ENCODE data around the gene DOCK3.
"Not testable (repeated sequence)": the region's sequence is repeated elsewhere in the genome, so short reads cannot be mapped to it uniquely, and the experiment has no call there.

The DOCK3 gene

DNA sequence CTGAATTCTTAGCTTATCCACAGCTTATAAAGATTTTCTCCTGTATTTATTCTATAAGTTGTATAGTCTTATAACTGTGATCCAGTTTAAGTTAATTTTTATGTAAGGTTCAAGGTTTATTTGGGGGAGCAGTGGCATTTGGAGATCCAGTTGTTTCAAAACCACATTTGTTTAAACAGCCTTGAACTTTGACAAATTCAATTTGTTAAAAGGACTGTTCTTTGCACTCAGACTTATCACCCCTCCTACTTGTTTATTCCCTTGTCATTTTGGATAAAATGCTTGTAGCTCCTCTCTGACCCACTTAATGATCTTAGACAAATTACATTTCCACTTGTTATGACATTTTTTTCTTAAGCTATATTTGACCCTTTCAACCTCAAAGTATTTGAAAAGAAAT is 327.8 kb downstream of the DOCK3 start:
- DNase-seq, result no peak

DNA sequence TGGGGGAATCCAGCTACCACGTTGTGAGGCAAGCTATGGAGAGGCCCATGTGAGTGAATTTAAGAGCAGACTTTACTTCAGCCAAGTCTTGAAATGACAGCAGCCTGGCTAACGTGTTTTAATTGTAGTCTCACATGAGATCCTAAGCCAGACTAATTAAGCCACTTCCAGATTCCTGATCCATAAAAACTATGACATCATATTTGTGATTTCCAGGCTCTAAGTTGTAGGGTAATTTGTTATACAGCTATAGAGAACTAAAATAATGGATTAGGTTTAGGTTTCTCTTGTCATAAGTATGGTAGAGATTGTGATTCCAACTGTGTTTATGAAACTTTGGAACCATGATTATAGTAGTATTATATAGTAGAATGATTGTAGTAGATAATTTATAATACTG is 329.5 kb downstream of the DOCK3 start:
- no peak for DNase-seq

GRCh38 chr3:51024121-51024520 is 349.4 kb downstream of the DOCK3 start:
- no peak for DNase-seq

DNA sequence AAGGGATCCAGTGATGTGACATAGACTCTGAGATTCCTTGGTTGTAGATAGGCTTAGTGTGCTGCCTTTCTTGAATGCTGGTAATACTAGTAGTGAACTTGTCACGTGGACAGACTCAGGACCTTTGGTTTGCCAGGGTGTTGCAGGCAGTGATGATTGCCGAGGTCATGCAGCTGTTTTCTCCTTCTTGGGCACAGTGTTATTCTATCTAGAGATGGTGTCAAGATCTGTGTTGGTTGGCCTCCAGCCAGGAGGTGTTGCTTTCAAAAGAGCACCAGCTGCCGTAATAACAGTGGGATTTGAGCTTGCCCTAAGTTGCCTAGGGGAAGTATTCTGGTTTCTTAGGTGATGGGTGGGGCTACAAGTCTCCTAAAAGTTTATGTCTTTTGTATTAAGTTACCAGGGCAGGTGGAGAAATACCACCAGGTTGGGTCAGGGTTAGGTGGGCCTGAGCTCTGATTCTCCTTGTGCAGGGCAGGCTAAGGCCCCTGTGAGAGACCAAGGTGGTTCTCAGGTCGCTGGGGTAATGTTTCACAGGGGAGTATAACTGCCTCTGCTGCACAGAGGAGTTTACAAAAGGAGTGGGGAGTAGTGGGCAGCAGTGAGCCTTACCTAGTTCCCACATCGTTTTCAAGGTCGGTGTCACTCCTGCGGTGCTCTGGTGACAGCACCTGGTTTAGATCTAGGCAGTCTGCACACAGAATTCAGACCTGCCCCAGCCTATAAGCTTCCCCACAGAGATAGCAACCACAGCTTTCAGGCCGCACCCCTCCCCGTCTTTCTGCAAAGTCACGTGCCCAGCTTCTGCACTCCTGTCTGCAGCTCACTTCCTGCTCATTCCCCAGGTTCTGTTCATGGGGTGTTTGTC is 350.3 kb downstream of the DOCK3 start:
- DNase-seq, result no peak

DNA sequence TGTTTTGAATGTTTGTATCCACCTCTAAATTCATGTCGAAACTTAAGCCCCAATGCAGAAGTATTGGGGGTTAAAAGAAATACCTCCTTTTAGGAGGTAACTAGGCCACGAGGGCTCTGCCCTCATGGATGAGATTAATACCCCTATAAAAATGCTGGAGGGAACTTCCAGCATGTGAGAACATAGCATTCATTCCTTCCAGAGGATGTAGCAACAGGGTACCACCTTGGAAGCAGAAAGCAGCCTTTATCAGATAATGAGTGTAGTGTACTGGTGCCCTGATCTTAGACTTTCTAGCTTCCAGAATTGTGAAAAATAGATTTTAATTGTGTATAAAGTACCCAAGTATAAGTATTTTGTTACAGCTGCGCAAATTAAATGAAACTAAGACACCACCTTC is 356.9 kb downstream of the DOCK3 start:
- DNase-seq, result no peak

- DNase-seq, result no peak
These were observed 360.9 kb downstream of the DOCK3 start for GRCh38 chr3:51035630-51036029.

DNA sequence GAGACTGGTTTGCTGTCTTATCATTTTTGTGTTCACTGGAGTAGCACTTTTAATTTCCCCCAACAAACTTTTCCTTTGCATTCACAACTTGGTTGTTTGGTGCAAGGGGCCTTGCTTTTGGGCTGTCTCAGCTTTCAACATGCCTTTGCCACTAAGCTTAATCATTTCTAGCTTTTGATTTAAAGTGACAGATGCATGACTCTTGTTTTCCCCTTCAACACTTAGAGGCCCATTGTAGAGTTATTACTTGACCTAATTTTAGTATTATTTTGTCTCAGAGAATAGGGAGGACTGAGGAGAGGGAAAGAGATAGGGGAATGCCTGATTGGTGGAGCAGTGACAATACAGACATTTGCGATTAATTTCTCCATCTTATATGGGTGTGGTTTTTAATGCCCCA is 370.3 kb downstream of the DOCK3 start:
- DNase-seq, result no peak

DNA sequence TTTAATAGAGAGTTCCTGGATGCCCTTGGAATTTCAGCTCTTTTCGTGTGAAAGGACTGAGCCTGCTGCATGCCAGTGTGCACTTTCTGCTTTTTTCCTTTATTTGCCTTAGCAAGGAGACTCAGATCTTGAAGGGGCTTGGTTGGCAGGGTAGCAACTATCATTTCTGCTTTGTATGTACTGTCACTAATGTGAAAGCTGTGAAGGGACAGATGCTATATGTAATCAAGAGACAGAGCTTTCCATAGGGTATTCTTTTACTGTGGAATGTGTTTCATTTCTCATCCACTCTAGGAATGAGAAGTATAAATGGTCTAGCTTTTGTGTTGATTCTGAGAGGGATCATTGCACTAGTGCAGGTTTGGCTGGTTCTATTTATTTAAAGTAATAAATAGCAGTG is 377.8 kb downstream of the DOCK3 start:
- DNase-seq, result no peak

DNA sequence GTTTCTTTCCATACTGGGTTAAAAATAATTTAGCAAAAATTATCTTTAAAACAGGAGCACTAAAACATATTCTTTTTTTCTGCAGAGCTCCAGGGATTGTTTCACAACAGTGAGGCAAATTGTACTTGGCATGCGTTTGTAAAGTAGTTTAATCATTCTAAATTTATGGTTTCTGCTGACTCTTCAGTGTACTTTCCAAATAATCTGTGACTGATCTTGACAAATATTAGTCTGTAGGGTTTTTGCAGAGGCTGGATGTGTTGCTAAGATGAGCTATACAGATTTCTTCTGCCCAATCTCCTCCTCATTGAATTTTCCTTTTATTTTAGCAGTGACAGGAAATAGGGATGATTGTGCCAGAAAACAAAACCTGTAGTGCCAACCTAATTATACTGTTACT is 382.4 kb downstream of the DOCK3 start:
- DNase-seq, result no peak

- DNase-seq, result no peak
These were observed 388.3 kb downstream of the DOCK3 start for GRCh38 chr3:51063053-51063452.

GRCh38 chr3:51075221-51075775 is 400.6 kb downstream of the DOCK3 start:
- no peak for DNase-seq

GRCh38 chr3:51082363-51082762 is 407.6 kb downstream of the DOCK3 start:
- DNase-seq, result no peak

DNA sequence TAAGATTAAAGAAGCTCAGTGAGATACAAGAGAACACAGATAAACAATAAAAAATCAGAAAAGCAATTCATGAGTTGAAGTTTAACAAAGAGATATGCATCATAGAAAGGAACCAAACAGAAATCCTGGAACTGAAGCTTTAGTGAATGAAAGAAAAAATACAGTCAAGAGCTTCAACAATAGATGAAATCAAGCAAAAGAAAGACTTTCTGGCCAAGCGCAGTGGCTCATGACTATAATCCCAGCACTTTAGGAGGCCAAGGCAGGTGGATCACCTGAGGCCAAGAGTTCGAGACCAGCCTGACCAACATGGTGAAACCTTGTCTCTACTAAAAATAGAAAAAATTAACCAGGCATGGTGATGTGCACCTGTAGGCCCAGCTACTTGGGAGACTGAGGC is 408.8 kb downstream of the DOCK3 start:
- no peak for DNase-seq

GRCh38 chr3:51092141-51092540 is 417.4 kb downstream of the DOCK3 start:
- not testable (repeated sequence) for DNase-seq

GRCh38 chr3:51094838-51095237 is 420.1 kb downstream of the DOCK3 start:
- DNase-seq, result peak; percentile 70

- peak; percentile 16 for DNase-seq
These were observed 425.2 kb downstream of the DOCK3 start for GRCh38 chr3:51099794-51100535.

DNA sequence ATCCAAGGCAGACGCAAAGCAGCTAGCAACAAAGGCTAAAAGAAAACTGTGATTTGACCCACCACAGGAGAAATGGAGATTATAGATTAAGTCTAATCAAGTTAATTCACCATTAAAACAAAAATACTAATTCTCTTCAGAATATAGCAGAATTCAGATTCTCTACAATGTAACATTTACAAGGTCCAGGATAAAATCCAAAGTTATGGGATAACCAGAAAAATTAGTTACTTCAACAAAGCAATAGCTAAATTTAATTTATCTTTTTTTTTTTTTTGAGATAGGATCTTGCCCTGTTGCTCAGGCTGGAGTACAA is 425.8 kb downstream of the DOCK3 start:
- no peak for DNase-seq

- DNase-seq, result no peak
These were observed 427.7 kb downstream of the DOCK3 start for GRCh38 chr3:51102396-51102795.

- DNase-seq, result no peak
These were observed 431.6 kb downstream of the DOCK3 start for GRCh38 chr3:51106242-51106876.

DNA sequence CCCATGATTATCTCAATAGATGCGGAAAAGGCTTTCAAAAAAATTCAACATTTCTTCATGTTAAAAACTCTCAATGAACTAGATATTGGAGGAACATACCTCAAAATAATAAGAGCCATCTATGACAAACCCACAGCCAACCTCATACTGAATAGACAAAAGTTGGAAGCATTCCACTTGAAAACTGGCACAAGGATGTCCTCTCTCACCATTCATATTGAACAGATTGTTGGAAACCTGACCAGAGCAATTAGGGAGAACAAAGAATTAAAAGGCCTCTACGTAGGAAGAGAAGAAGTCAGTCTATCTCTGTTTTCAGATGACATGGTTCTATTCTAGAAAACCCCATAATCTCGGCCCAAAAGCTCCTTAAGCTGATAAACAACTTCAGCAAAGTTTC is 435.9 kb downstream of the DOCK3 start:
- DNase-seq, result no peak

DNA sequence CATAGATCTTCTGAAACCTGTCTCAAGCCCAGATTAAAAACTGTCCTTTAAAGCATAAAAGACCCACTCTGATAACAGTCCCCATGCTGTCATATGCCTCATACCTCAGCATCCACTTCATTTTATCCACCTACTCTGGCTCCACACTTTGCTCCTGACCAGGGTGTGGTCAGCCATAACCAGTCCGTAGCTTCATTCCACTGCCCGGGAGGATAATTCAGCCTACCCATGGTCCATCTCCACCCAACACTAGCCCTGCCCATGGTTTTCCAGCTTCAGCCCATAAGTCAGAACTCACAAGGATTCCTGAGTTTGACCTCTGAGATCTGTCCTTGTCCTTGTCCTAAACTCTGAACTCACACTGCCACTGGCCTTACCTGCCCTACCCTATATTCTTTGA is 448.2 kb downstream of the DOCK3 start:
- DNase-seq, result no peak

- no peak for DNase-seq
These were observed 448.8 kb downstream of the DOCK3 start for GRCh38 chr3:51123531-51123930.

DNA sequence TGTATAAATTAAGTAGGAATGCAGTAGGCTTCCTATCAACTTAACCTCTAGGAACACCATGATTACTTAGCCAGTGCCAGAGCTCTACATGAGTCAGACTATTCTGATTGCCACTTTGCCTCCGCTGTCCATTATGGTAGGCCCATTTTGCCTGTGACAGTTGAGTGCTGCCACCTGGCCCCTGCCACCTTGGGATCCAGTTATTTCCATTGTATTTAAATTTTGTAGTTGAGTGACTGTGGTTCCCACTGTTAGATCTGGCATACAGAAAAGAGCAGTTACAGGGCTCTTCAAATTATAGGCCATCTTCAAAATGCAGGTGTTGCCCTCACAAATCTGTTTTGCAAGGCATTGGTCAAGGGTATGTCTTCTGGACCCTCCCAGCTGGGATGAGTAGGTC is 456.9 kb downstream of the DOCK3 start:
- DNase-seq, result not testable (repeated sequence)

DNA sequence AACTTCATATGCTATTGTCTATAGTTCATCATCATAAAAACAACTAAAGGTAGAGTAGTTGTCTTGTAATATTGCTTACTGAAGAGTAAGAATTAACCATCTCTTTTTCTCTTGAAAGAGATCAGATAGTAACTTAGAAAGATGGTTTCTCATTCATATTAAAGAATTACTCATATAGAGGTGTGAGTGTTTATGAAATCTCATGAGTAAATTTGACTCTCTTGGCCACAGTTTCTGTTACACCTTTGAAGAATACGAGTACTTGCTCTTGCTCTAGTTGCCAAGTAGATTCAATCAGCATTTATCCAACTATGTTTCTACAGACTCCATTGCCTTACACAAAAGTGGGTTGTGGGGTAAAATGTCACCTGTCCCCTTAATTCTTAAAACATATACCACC is 463.0 kb downstream of the DOCK3 start:
- no peak for DNase-seq

All from NCI-H146 (cell line).